GM21576 (cell line): ENCODE results near the gene TRIM62.
"Not testable (repeated sequence)": the region's sequence is repeated elsewhere in the genome, so short reads cannot be mapped to it uniquely, and the experiment has no call there.

Source experiments
- ATAC-seq: cut with Tn5 transposase; IDR thresholded peaks from one replicate; pipeline ENCODE4 v1.9.1; 2021; ENCODE audit warnings: mild to moderate bottlenecking, moderate library complexity; ENCODE audit not compliant: unreplicated experiment

TRIM62 gene

DNA sequence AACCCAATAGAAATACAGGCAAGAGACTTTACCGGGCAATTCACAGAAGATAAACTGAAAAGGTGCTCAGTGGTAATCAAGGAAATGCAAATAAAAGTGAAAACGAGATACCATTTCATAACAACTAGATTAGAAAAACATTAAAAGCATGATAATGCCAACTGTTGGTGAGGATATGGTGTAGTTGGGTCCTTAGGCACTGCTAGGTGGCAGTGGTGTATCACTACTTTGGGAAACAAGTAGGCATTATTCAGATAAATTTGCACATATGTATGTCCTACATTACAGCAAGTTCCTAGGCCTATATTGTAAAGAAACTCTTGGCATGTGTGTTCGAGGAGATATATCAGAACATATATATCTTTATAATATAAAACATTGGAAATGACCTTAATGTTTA, 69.9 kb downstream of the TRIM62 start:
- no peak for ATAC-seq

DNA sequence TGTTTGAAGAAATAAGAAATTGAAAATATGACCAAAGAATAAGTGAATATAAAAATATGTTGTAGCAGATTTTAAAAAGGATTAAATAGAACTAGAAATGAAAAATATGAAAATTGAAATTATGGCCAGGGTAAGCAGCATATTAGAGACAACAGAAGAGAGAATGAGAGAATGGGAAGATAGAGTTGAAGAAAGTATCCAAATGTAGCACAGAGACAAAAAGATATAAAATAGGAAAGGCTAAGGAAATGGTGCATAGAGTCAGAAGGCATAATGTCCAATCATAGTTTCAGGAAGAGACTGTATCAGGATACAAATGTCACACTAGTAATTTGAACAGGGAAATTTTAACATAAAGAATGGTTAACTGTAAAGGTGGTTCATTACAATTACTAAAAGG, 71.4 kb downstream of the TRIM62 start:
- no peak for ATAC-seq

DNA sequence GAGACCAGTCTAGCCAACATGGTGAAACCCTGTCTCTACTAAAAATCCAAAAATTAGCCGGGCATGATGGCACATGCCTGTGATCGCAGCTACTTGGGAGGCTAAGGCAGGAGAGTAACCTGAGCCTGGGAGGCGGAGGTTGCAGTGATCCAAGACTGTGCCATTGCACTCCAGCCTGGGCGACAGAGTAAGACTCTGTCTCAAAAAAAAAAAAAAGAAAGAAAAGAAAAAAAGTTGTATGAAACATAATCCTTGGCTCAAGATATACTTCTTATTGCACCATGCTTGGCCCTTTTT, 81.8 kb downstream of the TRIM62 start:
- ATAC-seq, result not testable (repeated sequence)

- ATAC-seq, result no peak
Measured at GRCh38 chr1:33099290-33100118, 82.3 kb downstream of the TRIM62 start.

GRCh38 chr1:33098371-33098770, 83.5 kb downstream of the TRIM62 start:
- ATAC-seq, result no peak

GRCh38 chr1:33097762-33098161, 84.1 kb downstream of the TRIM62 start:
- no peak for ATAC-seq

- no peak for ATAC-seq
Measured at GRCh38 chr1:33097137-33097611, 84.7 kb downstream of the TRIM62 start.

DNA sequence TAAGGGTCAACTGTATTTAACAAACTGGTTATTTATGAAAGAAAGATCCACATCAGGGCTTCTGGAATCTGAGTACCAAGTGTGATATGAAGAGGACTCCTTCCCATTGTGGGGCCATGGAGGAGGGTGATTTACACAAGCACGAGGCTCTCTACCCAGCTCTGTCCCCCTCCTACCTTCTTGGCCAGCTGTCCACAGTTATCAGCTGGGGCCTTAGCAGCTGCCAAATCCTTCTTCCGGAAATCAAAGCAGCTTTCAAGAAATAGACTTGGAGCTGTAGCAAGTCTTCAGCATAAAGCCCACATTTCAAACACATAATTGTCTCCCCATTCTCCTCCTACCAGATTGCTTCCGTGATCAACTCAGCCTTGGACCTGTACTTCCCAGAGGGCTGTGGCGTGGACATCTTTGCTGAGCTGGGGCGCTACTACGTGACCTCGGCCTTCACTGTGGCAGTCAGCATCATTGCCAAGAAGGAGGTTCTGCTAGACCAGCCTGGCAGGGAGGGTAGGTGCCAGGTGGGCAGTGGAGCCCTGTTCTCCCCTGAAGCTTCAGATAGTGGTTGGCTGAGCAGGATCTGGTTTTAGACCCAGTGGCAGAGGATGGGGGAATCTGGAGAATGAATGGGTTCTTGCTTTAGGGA, 85.4 kb downstream of the TRIM62 start:
- ATAC-seq, result no peak
